ENCODE data around the gene IL1RAPL2.

DNA sequence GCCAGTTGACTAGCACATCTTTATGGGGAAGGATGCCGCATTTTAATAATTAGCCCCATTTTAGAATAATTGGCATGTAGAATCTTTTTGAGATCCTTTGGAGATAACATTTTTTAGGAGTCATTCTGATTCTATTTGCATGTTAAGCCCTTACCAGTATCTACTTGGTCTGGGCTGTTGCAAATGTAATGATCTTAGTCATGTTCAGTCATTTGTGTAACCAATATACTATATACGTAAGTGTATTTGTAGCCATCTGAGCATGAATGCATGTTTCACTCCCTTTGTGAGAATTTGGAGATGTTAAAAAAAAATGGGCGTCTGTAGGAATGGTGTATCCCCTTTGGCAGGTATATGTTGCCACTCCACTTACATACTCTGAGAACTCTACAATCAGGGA is 535.4 kb downstream of the IL1RAPL2 start:
- TF ChIP-seq CTCF (IDR thresholded peaks at IDR 0.05; ENCODE audit: low read depth, low read length, poor library complexity, severe bottlenecking) (no peak), EZH2phosphoT487 (IDR thresholded peaks at IDR 0.05; ENCODE audit: borderline replicate concordance, low read length) (no peak)

All from DOHH2 (cell line).